Neuronal stem cell (in vitro differentiated cells): ENCODE data around the gene XYLT1.

Experiments used
- DNase-seq: peaks from one replicate; pipeline ENCODE4 v3.0.0-alpha.2; 2013; ENCODE audit warnings: low spot score
- H2AFZ ChIP-seq: one replicate; pipeline ENCODE4 v1.6.1; 2013; ENCODE audit warnings: mild to moderate bottlenecking, low read length, inconsistent platforms
- H2AK5ac ChIP-seq: 2 replicates; pipeline ENCODE4 v1.6.1; 2013; ENCODE audit warnings: low read depth, mild to moderate bottlenecking, inconsistent platforms, low read length, moderate library complexity, mixed read lengths
- H2BK120ac ChIP-seq: 2 replicates; pipeline ENCODE4 v1.6.1; 2013; ENCODE audit warnings: low read depth, mild to moderate bottlenecking, inconsistent platforms, low read length, moderate library complexity, mixed read lengths
- H2BK12ac ChIP-seq: one replicate; pipeline ENCODE4 v1.6.1; 2013; ENCODE audit warnings: low read length, inconsistent platforms
- H2BK15ac ChIP-seq: 2 replicates; pipeline ENCODE4 v1.6.1; 2013; ENCODE audit warnings: mild to moderate bottlenecking, low read length, inconsistent platforms, mixed read lengths
- H2BK5ac ChIP-seq: one replicate; pipeline ENCODE4 v1.6.1; 2013; ENCODE audit warnings: inconsistent platforms, mild to moderate bottlenecking, low read length, moderate library complexity
- H3K14ac ChIP-seq: one replicate; pipeline ENCODE4 v1.6.1; 2013; ENCODE audit warnings: low read length, inconsistent platforms
- H3K18ac ChIP-seq: 2 replicates; pipeline ENCODE4 v1.6.1; 2013; ENCODE audit warnings: low read length, inconsistent platforms
- H3K23ac ChIP-seq: 2 replicates; pipeline ENCODE4 v1.6.1; 2013; ENCODE audit warnings: low read depth, mild to moderate bottlenecking, mixed read lengths, low read length, inconsistent platforms; ENCODE audit not compliant: poor library complexity
- H3K27ac ChIP-seq: replicated peaks from 3 replicates; pipeline ENCODE4 v1.5.1; 2013; ENCODE audit warnings: low read length, inconsistent platforms
- H3K27me3 ChIP-seq, 3 experiments: 2 replicates each; pipeline ENCODE4 v1.6.1; 2013; ENCODE audit warnings: low read length in 3 of 3, mild to moderate bottlenecking in 2 of 3, inconsistent platforms in 1 of 3, low read depth in 1 of 3, mixed read lengths in 1 of 3, moderate library complexity in 1 of 3; ENCODE audit not compliant: control insufficient read depth in 3 of 3, insufficient read depth in 3 of 3
- H3K36me3 ChIP-seq, 2 donors: replicated peaks in 1 of 2; 2 replicates each; pipeline ENCODE4 v1.6.1; 2013; ENCODE audit warnings: low read length in 2 of 2; ENCODE audit not compliant: control insufficient read depth in 2 of 2, insufficient read depth in 2 of 2
- H3K4ac ChIP-seq: 2 replicates; pipeline ENCODE4 v1.6.1; 2013; ENCODE audit warnings: inconsistent platforms, mild to moderate bottlenecking, low read length, moderate library complexity
- H3K4me1 ChIP-seq, 2 donors: 1 replicate in 1 of 2; 2 replicates in 1 of 2; pipeline ENCODE4 v1.6.1; 2013; ENCODE audit warnings: low read length in 2 of 2, low read depth in 1 of 2; ENCODE audit not compliant: control insufficient read depth in 2 of 2, insufficient read depth in 1 of 2
- H3K4me2 ChIP-seq: one replicate; pipeline ENCODE4 v1.6.1; 2013; ENCODE audit warnings: mild to moderate bottlenecking, low read length, inconsistent platforms; ENCODE audit not compliant: insufficient read depth, poor library complexity, severe bottlenecking
- H3K4me3 ChIP-seq, 2 donors: 2 replicates each; pipeline ENCODE4 v1.5.1; 2013; ENCODE audit warnings: low read length in 2 of 2, mild to moderate bottlenecking in 2 of 2, inconsistent platforms in 1 of 2, moderate library complexity in 1 of 2
- H3K79me1 ChIP-seq: one replicate; pipeline ENCODE4 v1.6.1; 2013; ENCODE audit warnings: low read depth, mild to moderate bottlenecking, inconsistent platforms, low read length, moderate library complexity
- H3K9ac ChIP-seq: one replicate; pipeline ENCODE4 v1.6.1; 2013; ENCODE audit warnings: mild to moderate bottlenecking, low read depth, low read length, inconsistent platforms; ENCODE audit not compliant: poor library complexity
- H3K9me3 ChIP-seq, 2 donors: replicated peaks in 1 of 2; 2 replicates each; pipeline versions ENCODE3 to v1.6.1; 2013; ENCODE audit warnings: low read length in 2 of 2, mild to moderate bottlenecking in 2 of 2, inconsistent platforms in 1 of 2, low read depth in 1 of 2, mixed read lengths in 1 of 2, moderate library complexity in 1 of 2; ENCODE audit not compliant: control insufficient read depth in 2 of 2, insufficient read depth in 1 of 2
- H4K8ac ChIP-seq: one replicate; pipeline ENCODE4 v1.6.1; 2013; ENCODE audit warnings: low read depth, mild to moderate bottlenecking, inconsistent platforms, low read length, moderate library complexity
- H4K91ac ChIP-seq: one replicate; pipeline ENCODE4 v1.6.1; 2013; ENCODE audit warnings: low read length, low read depth, mild to moderate bottlenecking, inconsistent platforms; ENCODE audit not compliant: poor library complexity
- WGBS, 2 donors: extraction: QIAGEN DNeasy Blood & Tissue Kit; methylation state at CpG; one replicate each; pipeline ENCODE4 v1.1.7; 2013; ENCODE audit warnings: missing lambda C conversion rate in 2 of 2, mixed read lengths in 1 of 2; ENCODE audit not compliant: insufficient read length in 2 of 2, insufficient replicate concordance in 1 of 2; ENCODE audit errors: extremely low coverage in 2 of 2; 5-methylcytosine and 5-hydroxymethylcytosine counted together

XYLT1 gene

GRCh38 chr16:17298238-17298637 lies 172.5 kb downstream of the XYLT1 start:
- Histone ChIP-seq H2BK120ac (no peak overlapping the region), H3K4ac (no peak overlapping the region), H3K27me3 (no peaks in the 10 kb centered on the region), H3K23ac (no peak overlapping the region), H3K18ac (no peak overlapping the region), H2BK15ac (no peak overlapping the region), H3K27ac (no peak overlapping the region), H2BK12ac (no peak overlapping the region), H2AK5ac (no peak overlapping the region), H3K14ac (no peak overlapping the region), H3K79me1 (no peaks in the 10 kb centered on the region), H3K9ac (peak overlapping the region; percentile 4), H4K8ac (no peak overlapping the region), H3K36me3 (no peaks in the 10 kb centered on the region), H3K4me3 (no peak overlapping the region), H2AFZ (no peak overlapping the region), H4K91ac (no peak overlapping the region), H3K9me3 (peaks cover 0 to 2% of the 10 kb centered on the region in 2 donors), H2BK5ac (no peak overlapping the region), H3K4me1 (peaks cover 9 to 26% of the 10 kb centered on the region in 2 donors), H3K4me2 (no peak overlapping the region)
- no CpG with 5 or more reads among the region's 9 CpGs for WGBS, 2 donors
- DNase-seq: no peak

- Histone ChIP-seq H3K23ac (no peak overlapping the region), H2BK12ac (no peak overlapping the region), H3K4me3 (no peak overlapping the region), H3K27ac (peak overlapping the region; percentile 3), H3K27me3 (no peaks in the 10 kb centered on the region), H4K8ac (no peak overlapping the region), H3K9me3 (peaks cover 0 to 2% of the 10 kb centered on the region in 2 donors), H3K4me1 (peaks cover 11 to 21% of the 10 kb centered on the region in 2 donors), H2BK120ac (no peak overlapping the region), H2AK5ac (no peak overlapping the region), H2AFZ (no peak overlapping the region), H3K36me3 (no peaks in the 10 kb centered on the region), H3K9ac (no peak overlapping the region), H3K4me2 (no peak overlapping the region), H3K79me1 (no peaks in the 10 kb centered on the region), H4K91ac (no peak overlapping the region), H2BK15ac (no peak overlapping the region), H2BK5ac (no peak overlapping the region), H3K14ac (no peak overlapping the region), H3K18ac (no peak overlapping the region), H3K4ac (no peak overlapping the region)
- DNase-seq: no peak
- WGBS, 2 donors: no CpG with 5 or more reads among the region's 7 CpGs
Measured at GRCh38 chr16:17296431-17296830, 174.3 kb downstream of the XYLT1 start.

- Histone ChIP-seq H3K9ac (no peak overlapping the region), H2BK12ac (no peak overlapping the region), H4K8ac (no peak overlapping the region), H2AK5ac (no peak overlapping the region), H2AFZ (no peak overlapping the region), H3K79me1 (no peaks in the 10 kb centered on the region), H3K4me2 (no peak overlapping the region), H3K27me3 (no peaks in the 10 kb centered on the region), H2BK15ac (no peak overlapping the region), H2BK5ac (no peak overlapping the region), H2BK120ac (no peak overlapping the region), H3K18ac (no peak overlapping the region), H3K4me1 (peaks cover 11 to 21% of the 10 kb centered on the region in 2 donors), H3K14ac (no peak overlapping the region), H3K9me3 (peaks cover 0 to 2% of the 10 kb centered on the region in 2 donors), H4K91ac (no peak overlapping the region), H3K4me3 (no peak overlapping the region), H3K27ac (peak overlapping the region; percentile 3), H3K4ac (no peak overlapping the region), H3K36me3 (no peaks in the 10 kb centered on the region), H3K23ac (no peak overlapping the region)
- DNase-seq: no peak
- WGBS, 2 donors: no CpG with 5 or more reads among the region's 5 CpGs
Measured at GRCh38 chr16:17295948-17296347, 174.8 kb downstream of the XYLT1 start.

DNA sequence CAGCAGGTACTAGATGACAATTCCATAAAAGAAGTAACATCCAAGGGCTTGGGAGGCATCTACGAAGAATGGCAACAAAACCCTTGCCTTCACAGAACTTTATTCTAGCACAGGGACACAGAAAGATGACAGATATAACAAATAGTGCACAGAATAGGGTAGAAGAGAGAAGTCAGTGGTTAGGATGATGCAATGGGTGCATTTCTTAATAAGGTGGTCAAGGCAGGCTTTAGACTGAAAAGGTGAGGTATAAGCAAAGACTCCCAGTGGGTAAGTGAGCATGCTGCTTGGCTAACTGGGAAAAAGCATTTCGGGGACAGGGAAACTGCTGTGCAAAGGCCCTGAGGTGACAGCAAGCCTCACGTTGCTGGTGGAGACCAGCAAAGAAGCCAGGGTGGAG lies 175.9 kb downstream of the XYLT1 start:
- H3K4ac ChIP-seq: no peak overlapping the region
- no peak overlapping the region for H3K23ac ChIP-seq
- no peak overlapping the region for H3K27ac ChIP-seq
- H3K9ac ChIP-seq: no peak overlapping the region
- H3K18ac ChIP-seq: no peak overlapping the region
- no peak overlapping the region for H2BK120ac ChIP-seq
- WGBS, 2 donors: no CpG with 5 or more reads among the region's 3 CpGs
- H4K91ac ChIP-seq: no peak overlapping the region
- H3K27me3 ChIP-seq: no peaks in the 10 kb centered on the region
- no peak for DNase-seq
- no peak overlapping the region for H2BK15ac ChIP-seq
- H4K8ac ChIP-seq: no peak overlapping the region
- H3K4me2 ChIP-seq: no peak overlapping the region
- no peaks in the 10 kb centered on the region for H3K79me1 ChIP-seq
- H3K14ac ChIP-seq: no peak overlapping the region
- H3K4me1 ChIP-seq: peaks cover 11 to 12% of the 10 kb centered on the region in 2 donors
- no peaks in the 10 kb centered on the region for H3K36me3 ChIP-seq
- no peak overlapping the region for H2BK12ac ChIP-seq
- H2BK5ac ChIP-seq: no peak overlapping the region
- no peak overlapping the region for H2AFZ ChIP-seq
- H3K9me3 ChIP-seq: peaks cover 0 to 2% of the 10 kb centered on the region in 2 donors
- H3K4me3 ChIP-seq: no peak overlapping the region
- H2AK5ac ChIP-seq: no peak overlapping the region
